GM15510 (cell line): Measurements from ENCODE around the gene CROCC.

Experiments
- POLR2A ChIP-seq: IDR thresholded peaks from 3 replicates; pipeline ENCODE4 v1.6.1; 2011; ENCODE audit warnings: borderline replicate concordance; ENCODE audit not compliant: insufficient read length; ENCODE audit errors: extremely low read depth

The CROCC gene

DNA sequence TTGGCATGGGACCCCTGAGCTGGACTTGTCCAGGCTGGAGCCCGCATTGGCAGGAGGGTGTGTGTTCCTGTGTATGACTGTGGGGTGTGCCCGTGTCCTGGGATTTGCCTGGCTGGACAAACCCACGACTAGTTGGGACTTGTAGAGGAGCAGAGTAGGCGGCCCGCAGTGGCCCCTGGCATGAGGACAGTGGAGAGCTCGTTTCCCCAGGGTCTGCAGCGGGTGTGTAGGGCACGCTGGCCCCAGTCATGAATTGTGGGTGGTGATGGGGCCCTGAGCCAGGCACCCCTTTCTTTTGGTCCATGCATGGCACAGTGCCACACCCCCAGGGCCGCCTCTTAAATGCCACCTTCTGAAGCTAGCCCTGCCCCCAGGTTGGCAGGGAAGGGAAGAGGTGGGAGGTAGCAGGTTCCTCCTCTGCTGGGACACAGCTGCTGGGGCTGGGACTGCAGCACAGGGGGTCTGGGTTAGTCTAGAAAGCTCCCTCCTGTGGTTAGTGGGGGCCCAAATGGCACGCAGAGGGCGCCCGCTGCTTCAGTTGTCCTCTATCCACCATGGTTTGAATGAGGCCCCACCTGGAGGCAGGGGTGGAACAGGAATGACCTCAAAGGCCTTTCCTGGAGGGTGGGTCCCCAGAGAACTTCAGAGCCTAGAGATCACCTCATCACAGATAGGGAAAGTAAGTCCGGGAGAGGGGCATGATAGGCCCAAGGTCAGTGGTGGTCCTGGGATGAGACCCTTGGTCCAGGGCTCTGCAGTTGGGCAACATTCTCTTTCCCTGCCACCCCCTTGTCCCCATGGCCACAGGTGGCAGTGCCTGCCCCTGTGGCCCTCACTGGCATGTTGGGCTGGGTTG lies 4.1 kb downstream of the CROCC start:
- no peak for TF ChIP-seq POLR2A

DNA sequence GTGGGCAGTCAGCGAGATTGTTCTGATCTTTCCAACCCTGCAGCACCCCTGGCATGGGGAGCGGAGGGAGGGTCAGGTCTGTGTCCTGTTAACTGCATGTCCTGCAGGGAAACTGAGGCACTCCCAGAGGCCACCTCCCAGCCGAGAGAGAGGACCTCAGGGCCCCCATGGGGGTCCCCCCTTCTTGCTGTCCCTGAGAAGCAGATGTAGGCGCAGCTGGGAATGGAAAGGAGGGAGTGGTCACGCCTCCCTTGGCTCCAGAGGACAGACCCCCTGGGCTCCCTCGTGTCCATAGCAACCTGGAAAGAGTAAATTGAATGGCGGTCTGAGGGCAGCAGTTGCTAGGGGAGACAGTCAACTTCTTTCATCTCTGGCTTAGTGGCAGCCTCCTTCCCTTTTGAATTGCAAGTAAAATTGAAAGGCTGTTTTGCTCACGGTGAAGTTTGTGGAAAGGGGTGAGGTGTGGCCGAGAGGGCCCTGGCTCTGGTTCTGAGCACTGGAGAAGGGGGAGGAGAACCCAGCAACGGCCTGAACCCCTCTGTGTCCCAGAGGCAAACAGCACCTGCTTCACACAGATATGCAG lies 4.9 kb downstream of the CROCC start:
- no peak for TF ChIP-seq POLR2A

DNA sequence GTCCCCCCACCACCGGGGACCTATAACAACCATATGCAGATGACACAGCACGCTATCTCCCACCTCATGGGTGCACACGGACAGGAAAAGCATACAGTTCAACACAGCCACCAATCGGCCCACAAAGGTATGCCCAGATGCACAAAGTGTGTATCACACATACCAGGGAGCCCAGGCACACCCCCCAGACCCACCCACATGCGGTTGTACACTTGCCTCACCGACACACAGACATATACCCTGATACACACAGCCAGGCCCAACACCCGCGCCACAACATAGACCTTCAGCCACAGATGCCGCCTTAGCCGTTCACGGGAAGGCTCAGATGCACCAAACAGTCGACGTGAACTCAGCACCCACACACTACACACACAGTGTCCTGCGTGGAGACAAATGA lies 5.5 kb downstream of the CROCC start:
- no peak for TF ChIP-seq POLR2A

DNA sequence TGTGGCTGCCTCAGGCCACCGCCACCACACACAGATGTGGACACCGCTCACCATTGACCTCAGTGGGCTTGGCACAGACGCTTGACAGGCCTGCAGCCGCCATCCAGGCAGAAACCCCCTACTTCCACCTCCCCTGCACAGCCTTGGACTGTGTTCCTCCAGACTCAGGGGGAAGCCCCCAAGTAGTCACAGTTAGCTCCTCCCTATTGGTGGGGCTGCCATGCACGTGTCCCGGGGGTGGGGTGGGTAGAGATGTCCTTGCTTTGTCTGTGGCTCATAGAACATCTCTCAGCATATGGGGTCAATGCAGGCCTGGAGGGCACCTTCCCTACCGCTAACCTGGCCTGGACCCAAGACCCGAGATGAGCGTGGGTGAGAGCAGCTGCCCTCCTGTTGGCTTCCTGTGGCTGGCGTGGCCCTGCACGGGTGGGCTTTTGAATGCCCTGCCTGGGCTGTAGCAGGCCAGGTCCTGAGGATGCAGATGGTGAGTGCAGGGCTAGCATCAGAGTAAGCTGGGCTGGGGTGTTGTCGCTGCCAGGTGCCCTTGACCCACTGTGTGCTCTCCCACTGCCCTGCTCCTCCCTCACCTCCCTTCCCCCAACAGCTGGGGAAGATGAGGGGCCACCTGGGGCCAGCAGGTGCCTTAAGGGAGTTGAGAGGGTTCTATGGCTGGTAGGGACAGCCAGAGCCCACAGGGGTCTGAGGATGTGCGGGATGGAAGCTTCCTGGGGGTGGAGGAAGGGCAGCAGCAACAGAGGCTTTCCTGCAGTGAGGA lies 6.2 kb downstream of the CROCC start:
- TF ChIP-seq POLR2A, result no peak

DNA sequence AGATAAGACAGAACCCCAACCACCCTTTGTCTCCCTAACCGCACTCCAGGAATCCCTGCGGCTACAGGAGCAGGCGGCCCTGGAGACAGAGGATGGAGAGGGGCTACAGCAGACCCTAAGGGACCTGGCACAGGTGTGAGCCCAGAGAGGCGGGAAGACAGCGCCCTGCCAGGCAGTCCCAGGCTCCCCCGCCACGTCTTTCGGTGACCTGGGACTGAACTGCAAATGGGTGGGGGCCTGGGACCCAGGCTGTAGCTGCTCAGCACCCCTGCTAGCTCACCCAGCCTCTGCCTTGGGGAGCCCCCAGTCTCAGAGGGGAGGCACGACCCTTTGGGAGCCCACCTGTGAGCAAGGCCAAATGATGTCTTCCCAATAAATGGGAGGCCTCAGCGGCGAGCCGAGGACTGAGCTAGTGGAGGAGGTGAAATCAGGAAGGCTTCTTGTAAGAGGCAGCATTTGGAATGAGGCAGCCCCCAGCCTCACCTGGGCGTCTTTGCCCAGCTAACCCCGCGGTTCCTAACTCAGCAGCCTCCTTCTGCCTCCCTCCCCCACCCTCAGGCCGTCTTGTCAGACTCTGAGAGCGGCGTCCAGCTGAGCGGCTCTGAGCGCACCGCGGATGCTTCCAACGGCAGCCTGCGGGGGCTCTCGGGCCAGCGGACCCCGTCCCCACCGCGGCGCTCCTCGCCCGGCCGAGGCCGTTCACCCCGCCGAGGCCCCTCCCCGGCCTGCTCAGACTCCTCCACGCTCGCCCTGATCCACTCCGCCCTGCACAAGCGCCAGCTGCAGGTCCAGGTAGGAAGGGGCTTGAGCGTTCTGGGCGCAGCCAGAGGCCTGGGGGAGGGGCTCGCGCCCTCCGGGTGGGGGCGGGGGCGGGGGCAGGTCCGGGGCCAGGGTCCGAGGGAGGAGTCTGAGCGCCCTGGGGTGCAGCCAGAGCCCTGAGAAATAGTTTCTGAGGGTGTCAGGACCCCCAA lies 16.9 kb downstream of the CROCC start:
- no peak for TF ChIP-seq POLR2A

DNA sequence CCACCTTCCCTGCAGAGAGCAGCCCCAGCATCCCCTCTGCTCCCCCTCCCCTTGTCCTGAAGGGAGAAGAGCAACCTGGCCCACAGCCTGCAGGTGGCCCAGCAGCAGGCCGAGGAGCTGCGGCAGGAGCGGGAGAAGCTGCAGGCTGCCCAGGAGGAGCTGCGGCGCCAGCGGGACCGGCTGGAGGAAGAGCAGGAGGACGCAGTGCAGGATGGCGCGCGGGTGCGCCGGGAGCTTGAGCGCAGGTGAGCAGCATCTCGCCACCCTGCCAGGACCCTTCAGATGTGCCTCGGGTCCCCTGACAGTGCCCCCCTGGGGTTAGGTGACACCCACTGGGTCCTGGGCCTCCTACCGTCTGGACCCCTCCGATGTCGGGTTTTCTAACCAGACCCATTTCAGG lies 22.3 kb downstream of the CROCC start:
- no peak for TF ChIP-seq POLR2A

DNA sequence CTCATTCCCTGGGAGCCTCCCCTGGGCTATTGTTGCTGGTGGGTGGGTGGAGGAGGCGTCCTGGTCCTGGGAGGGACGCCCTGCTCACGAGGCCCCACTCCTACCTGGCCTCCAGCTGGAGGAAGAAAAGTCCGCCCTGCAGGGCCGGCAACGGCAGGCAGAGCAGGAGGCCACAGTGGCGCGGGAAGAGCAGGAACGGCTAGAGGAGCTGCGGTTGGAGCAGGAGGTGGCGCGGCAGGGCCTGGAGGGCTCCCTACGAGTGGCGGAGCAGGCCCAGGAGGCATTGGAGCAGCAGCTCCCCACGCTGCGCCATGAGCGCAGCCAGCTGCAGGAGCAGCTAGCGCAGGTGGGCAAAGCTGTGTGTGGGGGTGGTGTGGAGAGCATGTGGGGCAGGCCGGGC lies 24.9 kb downstream of the CROCC start:
- TF ChIP-seq POLR2A, result no peak

DNA sequence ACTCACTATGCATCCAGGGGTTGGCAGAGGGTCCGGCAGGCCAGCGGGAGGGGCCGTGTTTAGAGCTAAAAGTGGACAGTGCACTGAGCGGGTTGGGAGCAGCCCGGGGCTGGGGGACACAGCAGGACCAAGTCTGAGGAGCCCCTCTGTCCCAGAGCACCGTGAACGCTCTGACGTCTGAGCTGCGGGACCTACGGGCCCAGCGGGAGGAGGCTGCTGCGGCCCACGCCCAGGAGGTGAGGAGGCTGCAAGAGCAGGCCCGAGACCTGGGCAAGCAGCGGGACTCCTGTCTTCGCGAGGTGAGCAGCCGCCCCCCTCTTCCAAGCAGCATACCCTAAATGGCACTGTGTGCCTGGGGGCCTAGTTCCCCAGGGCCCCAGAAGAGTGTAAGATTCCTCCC lies 32.8 kb downstream of the CROCC start:
- no peak for TF ChIP-seq POLR2A

DNA sequence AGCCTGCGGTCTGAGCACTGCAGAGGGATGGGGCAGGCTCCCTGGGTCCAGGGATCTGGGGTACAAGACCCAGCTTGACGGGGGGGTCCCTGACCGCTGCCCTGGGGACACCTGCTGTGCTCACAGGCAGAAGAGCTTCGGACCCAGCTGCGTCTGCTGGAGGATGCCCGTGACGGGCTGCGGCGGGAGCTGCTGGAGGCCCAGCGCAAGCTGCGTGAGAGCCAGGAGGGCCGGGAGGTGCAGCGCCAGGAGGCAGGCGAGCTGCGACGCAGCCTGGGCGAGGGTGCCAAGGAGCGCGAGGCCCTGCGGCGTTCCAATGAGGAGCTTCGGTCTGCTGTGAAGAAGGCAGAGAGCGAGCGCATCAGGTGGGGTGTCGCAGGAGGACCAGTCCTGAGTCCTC lies 33.5 kb downstream of the CROCC start:
- TF ChIP-seq POLR2A, result no peak

DNA sequence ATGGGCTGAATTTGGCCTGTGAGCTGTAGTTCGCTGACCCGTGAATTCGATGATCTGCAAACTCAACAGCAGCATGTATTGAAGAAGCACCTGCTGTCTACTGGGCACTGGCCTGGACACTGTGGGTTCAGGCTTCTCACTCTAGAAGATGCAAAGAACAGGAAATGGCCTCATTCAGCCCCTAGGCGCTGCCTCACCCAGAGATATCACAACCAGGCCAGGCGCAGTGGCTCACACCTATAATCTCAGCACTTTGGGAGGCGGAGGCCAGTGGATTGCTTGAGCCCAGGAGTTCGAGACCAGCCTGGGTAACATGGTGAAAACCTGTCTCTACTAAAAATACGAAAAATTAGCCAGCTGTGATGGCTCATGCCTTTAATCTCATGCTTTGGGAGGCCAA lies 35.0 kb downstream of the CROCC start:
- no peak for TF ChIP-seq POLR2A

DNA sequence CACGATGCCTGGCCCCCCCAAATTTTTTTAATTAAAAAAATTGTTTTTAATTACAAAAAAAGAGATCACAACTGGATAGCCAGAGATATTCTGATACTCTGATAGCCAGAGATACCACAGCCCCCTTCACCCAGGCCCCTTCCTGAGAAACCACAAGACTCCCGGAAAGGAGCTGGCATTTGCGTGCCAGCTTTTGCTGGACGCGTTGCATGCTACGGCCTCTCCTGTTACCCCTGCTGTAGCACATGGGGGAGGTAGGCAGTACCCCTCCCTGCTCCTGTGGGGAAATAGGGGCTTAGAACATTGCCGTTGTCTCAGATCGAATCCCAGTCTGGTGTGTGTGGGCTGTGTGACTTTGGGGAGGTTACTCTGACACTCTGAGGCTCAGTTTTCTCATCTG lies 36.0 kb downstream of the CROCC start:
- no peak for TF ChIP-seq POLR2A

DNA sequence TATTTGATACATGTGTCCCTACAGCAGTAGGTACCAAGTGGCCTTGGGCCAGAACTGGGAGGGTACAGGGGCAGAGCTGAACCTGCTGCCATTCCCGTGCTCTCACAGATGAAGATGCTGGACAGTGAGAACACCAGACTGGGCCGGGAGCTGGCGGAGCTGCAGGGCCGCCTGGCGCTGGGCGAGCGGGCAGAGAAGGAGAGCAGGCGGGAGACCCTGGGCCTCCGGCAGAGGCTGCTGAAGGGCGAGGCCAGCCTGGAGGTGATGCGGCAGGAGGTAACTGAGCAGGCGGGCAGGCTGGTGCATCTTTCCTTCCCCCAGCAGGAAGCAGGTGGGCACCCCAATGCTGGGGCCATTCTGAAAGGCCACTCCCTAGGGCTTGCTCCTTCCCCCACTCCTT lies 36.7 kb downstream of the CROCC start:
- no peak for TF ChIP-seq POLR2A

DNA sequence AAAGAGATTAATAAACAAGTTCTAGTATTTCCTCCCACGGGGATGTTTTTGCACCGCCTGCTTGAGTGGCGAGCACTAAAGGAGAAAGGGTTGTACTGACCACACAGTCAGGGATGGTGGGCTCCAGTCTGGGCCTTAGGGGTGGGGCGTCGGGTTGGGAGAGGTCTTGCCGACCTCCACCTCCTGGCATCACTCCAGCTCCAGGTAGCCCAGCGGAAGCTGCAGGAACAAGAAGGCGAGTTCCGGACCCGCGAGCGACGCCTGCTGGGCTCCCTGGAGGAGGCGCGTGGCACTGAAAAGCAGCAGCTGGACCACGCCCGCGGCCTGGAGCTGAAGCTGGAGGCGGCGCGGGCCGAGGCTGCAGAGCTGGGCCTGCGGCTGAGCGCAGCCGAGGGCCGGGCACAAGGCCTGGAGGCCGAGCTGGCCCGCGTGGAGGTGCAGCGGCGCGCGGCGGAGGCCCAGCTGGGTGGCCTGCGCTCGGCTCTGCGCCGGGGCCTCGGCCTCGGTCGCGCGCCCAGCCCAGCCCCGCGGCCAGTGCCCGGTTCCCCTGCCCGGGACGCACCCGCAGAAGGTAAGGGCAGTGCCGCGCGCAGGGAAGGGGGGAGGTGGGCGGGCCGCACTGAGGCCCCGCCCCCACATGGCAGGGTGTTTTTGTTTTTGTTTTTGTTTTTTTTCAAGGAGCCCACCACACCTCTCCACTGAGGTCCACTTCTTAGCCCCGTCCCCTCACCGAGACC lies 39.0 kb downstream of the CROCC start:
- TF ChIP-seq POLR2A, result peak; percentile 25
